GM18909 (cell line): ENCODE measurements around the gene LAMC2.
"Not testable (repeated sequence)": the region's sequence is repeated elsewhere in the genome, so short reads cannot be mapped to it uniquely, and the experiment has no call there.

Experiments used
- ATAC-seq: cut with Tn5 transposase; IDR thresholded peaks from one replicate; pipeline ENCODE4 v1.9.1; 2021; ENCODE audit warnings: mild to moderate bottlenecking; ENCODE audit not compliant: unreplicated experiment, poor library complexity

LAMC2 gene

DNA sequence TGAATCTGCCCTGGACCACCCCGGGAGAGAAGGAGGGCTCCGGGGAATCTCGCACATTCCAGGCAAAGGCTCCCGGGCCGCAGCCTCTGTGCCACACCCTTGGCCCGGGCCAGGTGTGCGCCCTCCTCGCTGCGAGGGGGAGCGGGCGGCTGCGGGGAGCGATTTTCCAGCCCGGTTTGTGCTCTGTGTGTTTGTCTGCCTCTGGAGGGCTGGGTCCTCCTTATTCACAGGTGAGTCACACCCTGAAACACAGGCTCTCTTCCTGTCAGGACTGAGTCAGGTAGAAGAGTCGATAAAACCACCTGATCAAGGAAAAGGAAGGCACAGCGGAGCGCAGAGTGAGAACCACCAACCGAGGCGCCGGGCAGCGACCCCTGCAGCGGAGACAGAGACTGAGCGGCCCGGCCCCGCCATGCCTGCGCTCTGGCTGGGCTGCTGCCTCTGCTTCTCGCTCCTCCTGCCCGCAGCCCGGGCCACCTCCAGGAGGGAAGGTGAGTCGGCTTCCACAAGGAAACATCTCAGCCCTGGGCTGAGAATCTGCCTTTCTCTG is at the start of gene LAMC2:
LAMC2 (plus strand) TSS at position 324 of the 550 bp plus-strand sequence; CDS start at position 413, 89 bp downstream.
- ATAC-seq, result no peak

DNA sequence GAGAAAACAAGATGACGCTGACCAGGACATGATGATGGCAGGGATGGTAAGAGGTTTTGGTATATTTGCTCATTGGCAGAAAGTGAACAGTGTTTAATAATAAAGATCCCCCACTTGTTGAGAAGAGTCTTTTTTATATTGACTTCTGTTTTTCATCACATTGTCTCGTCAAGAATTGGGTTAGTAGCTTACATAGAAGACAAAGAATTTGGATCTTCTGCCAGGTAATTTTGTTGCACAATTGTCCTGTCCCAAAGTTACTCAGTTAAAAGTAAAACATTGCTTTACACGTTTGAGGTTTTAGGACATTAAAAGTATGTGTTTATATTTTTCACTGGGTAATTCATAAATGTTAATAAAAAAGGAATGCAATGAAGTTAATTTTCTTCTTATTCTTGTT is 48.3 kb upstream of the LAMC2 start:
- no peak for ATAC-seq

DNA sequence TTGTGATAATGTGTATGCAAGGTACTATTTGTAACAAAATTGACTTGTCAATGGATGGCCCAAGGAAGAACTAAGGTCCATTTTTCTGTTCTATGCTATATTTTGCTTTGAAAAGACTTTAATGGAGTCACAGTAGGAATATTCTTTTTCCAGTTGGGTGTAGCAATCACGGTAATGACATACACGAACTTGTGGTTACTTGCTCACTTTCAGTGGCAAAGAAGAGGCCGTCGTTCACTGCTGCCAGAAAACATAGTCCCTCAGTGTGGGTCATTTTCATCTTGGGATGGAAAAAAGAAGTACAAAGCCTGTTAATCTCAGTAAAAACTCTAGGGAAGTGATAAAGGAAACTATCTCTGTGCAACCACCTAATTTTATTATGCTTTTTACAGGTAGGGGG is 47.8 kb upstream of the LAMC2 start:
- no peak for ATAC-seq

DNA sequence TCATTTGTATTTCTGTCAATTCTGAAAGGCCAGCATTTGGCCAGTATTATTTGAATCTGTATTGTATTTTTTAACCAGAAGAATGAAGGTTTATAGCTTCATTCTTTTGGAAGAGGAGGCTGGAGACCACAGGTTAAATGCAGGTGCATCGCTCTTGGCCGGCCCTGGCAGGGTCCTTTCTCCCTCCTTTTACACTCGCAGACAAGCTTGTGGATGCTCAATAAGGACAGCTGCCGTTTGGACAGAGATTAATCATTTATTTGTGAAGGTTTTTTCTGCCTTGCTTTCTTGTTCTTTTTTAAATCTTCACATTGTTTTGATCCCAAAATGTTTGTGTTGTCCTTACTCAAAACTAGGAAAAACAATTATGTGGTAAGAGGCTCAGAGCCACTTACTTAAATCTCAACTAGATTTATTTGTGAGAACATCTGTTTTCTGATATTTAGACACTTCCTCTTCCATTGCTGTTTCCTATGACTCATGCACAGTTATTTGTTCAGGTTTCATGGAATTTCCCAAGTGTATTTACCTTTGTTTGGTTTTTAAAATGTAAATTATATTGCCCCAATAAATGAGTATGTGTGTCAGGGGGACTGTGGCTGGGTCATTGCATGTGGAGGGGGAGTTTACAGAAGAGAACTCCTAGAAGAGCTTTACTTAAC is 46.7 kb upstream of the LAMC2 start:
- no peak for ATAC-seq

DNA sequence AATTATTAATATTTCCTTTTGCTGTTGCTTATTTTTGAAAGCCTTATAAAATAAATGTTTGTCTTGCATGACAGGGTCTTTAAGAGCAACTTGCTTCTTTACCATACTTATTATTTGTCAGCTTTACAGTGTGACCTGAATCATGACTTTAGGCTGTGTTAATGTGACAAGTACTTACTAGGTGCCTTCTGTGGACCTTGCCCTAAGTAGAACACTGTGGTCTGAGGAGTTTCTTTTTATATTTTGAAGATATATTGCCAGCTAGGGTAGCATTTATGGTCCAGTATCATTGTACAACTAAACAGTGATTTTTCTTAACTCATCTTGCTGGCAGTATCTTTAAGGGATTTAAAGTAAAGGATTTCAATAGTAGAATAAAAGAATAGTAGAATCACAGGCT is 45.4 kb upstream of the LAMC2 start:
- no peak for ATAC-seq

DNA sequence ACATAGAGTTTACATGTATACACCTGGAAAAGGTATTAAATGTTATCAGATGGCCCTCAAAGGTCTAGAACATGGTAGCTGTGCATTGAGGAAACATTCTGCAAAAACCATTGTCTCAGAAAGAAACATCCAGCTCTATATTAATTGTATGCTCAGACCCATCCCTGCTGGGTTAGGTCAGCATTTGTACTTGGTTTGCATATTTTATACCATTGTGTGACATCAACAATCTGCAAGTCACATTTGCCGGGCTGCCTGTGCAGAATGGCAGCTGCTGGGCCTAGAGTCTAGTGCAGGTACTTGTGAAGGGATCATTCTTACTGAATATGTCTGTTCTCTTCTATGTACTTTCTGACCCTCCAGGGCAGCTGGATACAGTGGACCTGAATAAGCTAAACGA is 43.9 kb upstream of the LAMC2 start:
- no peak for ATAC-seq

DNA sequence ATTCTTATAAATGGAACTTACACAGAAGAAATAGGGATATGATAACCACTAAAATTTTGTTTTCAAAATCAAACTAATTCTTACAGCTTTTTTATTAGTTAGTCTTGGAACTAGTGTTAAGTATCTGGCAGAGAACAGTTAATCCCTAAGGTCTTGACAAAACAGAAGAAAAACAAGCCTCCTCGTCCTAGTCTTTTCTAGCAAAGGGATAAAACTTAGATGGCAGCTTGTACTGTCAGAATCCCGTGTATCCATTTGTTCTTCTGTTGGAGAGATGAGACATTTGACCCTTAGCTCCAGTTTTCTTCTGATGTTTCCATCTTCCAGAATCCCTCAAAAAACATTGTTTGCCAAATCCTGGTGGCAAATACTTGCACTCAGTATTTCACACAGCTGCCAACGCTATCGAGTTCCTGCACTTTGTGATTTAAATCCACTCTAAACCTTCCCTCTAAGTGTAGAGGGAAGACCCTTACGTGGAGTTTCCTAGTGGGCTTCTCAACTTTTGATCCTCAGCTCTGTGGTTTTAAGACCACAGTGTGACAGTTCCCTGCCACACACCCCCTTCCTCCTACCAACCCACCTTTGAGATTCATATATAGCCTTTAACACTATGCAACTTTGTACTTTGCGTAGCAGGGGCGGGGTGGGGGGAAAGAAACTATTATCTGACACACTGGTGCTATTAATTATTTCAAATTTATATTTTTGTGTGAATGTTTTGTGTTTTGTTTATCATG is 42.3 kb upstream of the LAMC2 start:
- ATAC-seq, result no peak

DNA sequence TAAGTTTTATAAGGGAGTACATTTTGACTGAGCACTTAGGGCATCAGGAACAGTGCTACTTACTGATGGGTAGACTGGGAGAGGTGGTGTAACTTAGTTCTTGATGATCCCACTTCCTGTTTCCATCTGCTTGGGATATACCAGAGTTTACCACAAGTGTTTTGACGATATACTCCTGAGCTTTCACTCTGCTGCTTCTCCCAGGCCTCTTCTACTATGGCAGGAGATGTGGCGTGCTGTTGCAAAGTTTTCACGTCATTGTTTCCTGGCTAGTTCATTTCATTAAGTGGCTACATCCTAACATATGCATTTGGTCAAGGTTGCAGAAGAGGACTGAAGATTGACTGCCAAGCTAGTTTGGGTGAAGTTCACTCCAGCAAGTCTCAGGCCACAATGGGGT is 41.3 kb upstream of the LAMC2 start:
- ATAC-seq, result no peak

DNA sequence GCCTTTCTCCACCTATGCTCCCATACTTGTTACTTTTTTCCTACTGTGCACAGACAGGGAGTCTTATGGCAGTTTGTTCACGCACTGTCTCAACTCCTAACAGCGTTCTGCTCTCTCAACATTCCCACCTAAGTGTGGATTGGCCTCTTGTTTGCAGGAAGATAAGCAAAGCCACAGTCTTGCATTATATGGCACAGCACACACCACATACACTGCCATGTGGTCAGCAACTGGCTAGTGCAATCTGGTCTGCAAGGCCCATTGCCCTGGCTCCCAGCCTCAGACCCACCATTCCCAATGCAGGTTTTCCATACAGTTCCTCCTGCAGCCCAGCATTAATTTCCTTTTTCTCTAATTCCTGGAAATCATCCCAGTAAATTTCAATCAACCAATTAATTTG is 38.3 kb upstream of the LAMC2 start:
- no peak for ATAC-seq

DNA sequence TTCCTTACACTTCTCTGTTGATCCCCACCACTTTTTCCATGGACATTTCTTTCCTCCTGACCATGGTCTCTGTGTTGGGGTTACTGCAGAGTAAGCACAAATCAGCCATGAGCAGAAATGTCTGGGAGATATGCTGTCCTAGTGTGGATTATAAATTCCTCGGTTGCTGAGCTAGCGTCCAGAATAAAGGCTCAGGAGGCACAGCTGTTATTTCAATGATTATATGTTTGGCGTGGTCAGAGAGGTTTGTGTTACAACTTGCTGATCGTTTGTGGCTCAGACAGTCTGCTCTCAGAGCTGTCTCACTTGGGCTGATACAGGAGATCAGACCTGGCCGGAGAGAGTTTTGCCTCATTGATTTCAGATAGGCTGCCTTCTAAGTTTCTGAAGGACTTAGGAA is 37.5 kb upstream of the LAMC2 start:
- no peak for ATAC-seq

DNA sequence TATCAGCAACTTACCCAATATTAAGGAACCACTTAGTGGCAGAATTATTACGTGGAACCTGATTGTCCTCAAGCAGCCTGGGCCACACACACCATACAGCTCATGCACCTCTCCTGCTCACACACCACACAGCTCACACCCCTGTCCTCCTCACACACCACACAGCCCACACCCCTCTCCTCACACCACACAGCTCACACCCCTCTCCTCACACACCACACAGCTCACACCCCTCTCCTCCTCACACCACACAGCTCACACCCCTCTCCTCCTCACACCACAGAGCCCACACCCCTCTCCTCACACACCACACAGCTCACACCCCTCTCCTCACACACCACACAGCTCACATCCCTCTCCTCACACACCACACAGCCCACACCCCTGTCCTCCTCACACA is 36.8 kb upstream of the LAMC2 start:
- ATAC-seq, result no peak

DNA sequence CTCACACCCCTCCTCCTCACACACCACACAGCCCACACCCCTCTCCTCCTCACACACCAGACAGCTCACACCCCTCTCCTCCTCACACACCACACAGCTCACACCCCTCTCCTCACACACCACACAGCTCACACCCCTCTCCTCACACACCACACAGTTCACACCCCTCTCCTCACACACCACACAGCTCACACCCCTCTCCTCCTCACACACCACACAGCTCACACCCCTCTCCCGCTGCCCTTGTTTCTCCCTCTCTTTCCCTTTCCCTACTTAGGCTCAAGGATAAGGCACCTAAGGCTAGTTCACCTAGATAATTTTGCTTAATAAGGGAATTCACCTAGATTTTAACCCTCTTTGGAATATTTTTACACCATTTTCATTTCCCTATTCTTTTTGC is 36.0 kb upstream of the LAMC2 start:
- ATAC-seq, result not testable (repeated sequence)

DNA sequence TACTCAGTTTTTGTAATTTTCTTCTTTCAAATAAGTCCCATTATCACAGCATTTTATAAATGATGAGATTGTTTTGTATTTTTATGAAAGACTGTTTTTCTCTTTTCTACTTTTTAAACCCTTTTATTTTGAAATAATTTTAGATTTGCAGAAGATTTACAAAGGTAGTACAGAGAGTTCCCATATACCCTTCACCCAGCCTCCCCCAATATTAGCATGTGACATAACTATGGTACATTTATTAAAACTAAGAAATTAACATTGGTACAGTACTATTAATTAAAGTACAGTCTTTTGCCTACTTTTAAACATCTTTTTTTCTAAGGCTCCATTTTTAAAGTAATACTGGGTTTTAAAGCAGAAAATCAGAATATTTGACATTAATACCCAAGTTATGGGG is 35.6 kb upstream of the LAMC2 start:
- ATAC-seq, result no peak

DNA sequence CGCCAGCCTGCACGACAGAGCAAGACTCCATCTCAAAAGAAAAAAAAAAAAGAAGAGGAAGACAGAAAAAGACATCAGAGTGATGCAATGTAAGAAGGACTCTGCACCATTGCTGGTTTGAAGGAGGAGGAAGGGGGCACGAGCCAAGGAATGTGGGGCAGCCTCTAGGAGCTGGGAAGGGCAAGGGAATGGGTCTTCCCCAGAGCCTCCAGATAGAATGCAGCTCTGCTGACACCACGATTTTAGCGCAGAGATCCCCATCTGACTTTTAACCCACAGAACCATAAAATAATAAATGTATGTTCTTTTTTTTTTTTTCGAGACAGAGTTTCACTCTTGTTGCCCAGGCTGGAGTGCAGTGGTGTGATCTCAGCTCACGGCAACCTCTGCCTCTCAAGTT is 33.9 kb upstream of the LAMC2 start:
- ATAC-seq, result no peak

DNA sequence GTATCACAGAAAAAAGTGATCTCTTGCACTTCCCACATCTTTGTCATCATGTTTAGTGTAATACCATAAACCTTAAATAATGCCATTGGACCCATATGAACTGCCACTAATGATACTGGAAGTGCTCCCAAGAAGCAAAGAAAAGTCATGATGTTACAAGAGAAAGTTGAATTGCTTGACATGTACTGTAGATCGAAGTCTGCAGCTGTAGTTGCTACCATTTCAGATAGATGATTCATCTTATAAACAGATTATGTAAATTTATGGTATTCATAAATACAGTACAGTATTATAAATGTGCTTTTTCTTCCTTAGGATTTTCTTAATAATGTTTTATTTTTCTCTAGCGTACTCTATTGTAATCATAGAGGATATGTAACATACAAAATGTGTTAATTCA is 30.1 kb upstream of the LAMC2 start:
- ATAC-seq, result no peak

DNA sequence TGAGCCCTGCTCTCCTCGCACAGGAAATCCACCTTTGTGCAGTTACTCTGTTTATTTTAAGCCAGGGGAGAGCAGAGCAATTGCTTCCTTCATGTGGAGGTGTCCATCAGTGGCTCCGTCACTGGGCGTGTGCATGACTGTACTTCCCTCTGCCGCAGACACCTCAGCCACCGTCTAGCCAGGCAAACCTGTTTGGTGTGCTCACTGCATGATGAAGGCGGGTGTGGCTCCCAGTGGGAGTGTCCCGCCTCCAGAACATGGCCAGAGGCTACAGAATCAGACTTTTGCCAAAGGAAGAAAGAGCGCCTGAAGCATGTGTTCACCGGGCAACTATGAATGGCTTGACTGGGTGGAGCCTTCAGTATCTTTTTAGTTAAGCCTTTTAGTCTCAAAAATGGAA is 26.1 kb upstream of the LAMC2 start:
- no peak for ATAC-seq

DNA sequence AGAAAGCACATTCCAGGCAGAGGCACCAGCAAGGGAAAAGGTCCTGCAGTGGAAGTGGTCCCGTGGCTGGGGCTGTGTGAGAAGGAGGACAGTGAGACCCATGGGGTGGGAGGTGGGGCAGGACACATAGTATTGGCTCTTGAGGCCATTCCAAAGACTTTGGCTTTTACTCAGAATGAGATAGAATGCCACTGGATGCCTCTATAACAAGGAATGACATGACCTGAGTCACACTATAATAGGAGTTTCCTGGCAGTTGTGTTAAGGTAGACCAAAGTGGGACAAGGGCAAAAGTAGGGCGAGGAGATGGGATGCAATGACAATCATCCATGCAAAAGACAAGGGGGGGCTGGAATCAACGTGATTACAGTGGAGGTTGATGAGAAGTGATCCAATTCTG is 24.7 kb upstream of the LAMC2 start:
- no peak for ATAC-seq

DNA sequence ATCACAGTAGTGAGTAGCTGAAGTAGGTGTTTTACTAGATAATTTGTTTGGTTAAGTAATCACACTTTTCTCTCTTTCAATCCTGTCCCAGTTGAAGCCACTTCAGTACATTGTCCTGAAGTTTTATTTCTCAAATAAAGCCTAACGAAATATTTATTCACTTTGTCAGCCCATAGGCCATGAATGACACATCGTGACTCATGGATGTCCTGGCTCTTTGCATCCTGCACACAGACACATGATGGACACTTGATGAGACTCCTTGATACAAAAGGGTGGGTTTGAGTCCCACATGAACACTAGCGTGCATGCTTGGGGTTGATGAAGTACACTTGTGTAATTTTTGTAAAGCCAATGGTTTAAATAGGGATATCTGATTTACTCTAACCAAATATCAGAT is 22.7 kb upstream of the LAMC2 start:
- no peak for ATAC-seq

DNA sequence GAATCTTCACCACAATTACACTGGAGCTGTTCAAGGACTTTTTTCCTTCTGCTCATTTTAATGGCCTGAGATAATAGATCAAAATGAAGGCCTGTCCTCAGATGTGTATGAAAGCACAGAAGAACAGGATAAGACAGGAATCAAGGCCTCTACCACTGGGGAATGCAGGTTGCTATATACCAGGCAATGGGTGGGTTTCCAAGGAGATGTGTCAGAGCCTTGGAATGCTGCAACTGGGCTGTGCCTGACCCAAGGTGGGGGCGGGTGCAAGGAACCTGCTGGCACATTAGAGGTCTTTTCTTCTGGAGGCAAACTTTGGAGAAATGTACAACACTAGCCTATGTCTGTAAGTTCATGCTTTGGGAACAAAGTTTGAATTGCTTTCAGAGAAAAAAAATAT is 21.7 kb upstream of the LAMC2 start:
- ATAC-seq, result no peak

DNA sequence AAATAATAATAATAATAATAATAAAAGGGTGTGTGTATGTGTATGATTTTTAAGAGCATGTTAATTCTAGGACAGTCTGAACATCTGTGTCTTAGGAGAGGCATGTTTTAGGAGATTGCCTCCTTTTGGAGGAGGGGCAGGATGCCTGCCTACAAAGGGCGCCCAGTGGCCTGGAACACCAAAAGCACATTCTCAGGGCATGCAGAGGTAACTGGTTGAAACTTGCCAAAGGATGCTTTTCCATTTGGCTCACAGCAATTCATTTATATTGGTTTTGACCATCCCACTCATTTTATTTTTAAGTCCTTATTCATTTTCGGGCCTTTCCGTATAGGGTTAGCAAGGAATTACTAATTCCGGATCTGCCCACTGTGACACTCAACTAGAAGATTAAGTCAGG is 21.1 kb upstream of the LAMC2 start:
- no peak for ATAC-seq

DNA sequence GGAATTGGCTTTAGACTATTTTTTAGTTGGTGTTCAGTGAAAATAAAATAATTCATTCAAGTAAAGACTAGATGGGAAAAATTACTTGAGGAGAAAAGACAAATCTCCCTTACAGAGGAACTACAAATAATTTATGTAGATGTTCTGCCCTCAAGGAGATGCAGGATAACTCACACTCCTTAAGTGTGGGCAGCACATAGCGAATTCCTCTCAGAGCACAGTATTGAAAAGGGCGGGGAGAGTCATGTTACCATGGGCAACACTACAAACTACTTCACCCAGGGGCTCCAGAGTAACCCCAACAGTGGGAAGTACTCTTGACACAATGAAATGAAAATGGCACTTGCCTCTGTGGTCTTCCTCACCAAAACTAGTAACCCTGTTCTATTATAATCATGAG is 20.6 kb upstream of the LAMC2 start:
- no peak for ATAC-seq

DNA sequence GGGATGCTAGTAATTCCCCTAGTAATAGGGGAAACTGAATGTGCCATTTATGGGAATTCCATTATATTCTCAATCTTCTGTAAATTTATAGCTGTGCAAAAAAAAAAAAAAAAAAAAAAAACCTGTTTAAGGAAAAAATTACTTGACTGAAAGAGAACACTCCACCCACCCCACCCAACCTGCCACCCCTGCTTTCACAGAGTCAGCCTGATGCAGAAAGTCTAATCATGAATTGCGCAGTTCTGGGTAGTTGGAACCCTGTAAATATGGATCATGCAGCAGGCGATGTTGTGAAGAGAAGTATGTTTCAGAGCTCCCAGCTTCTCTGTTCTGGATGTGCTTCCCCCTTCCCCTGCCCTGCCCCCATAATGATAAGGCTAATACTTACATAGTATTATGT is 19.6 kb upstream of the LAMC2 start:
- ATAC-seq, result no peak
